Keratinocyte (primary cell): ENCODE results near the gene PTK7. TPM values are rescaled to one million over a fixed set of nuclear protein-coding genes. Genes with fewer than 3 reads are reported as not detected.

Experiments
- DNase-seq: peaks from one replicate; pipeline ENCODE4 v3.0.0-alpha.2; 2011; ENCODE audit warnings: low read depth, missing footprints, low spot score
- FAIRE-seq: peaks from 2 replicates; lab custom pipeline; 2011; peaks lifted over from hg19 to GRCh38; lab: Jason Lieb, UNC
- H2AFZ ChIP-seq: 2 replicates; pipeline ENCODE4 v1.6.0; 2012; ENCODE audit warnings: low read length, control low read depth, inconsistent platforms; ENCODE audit not compliant: control insufficient read depth
- H3K27ac ChIP-seq: 2 replicates; pipeline ENCODE4 v1.5.1; 2011; ENCODE audit warnings: low read length; ENCODE audit not compliant: control insufficient read depth, insufficient read depth
- H3K27me3 ChIP-seq: 3 replicates; pipeline ENCODE4 v1.6.0; 2011; ENCODE audit warnings: low read length; ENCODE audit not compliant: control insufficient read depth, insufficient read depth; ENCODE audit errors: extremely low read depth
- H3K36me3 ChIP-seq, 2 experiments: 2 replicates in 1 of 2; 3 replicates in 1 of 2; pipeline ENCODE4 v1.5.1; 2011; ENCODE audit warnings: low read length in 2 of 2, mild to moderate bottlenecking in 1 of 2; ENCODE audit not compliant: control insufficient read depth in 2 of 2, insufficient read depth in 2 of 2; ENCODE audit errors: extremely low read depth in 1 of 2
- H3K4me1 ChIP-seq: 3 replicates; pipeline ENCODE4 v1.5.1; 2011; ENCODE audit warnings: low read length; ENCODE audit not compliant: control insufficient read depth, insufficient read depth; ENCODE audit errors: extremely low read depth
- H3K4me2 ChIP-seq: 3 replicates; pipeline ENCODE4 v1.6.0; 2011; ENCODE audit warnings: low read depth, low read length; ENCODE audit not compliant: control insufficient read depth, insufficient read depth; ENCODE audit errors: extremely low read depth
- H3K4me3 ChIP-seq, 3 experiments: fragments of 200-600 bp in 1 of 3; sonication (generic) in 1 of 3; 2 replicates in 2 of 3; 3 replicates in 1 of 3; pipeline ENCODE4 v1.5.1; 2011 to 2016; ENCODE audit warnings: low read length in 3 of 3, mild to moderate bottlenecking in 3 of 3, control low read depth in 2 of 3, inconsistent platforms in 1 of 3, low read depth in 1 of 3, mixed read lengths in 1 of 3, mixed run types in 1 of 3, moderate library complexity in 1 of 3; ENCODE audit not compliant: control insufficient read depth in 2 of 3, insufficient read depth in 2 of 3; ENCODE audit errors: extremely low read depth in 1 of 3
- H3K79me2 ChIP-seq: 2 replicates; pipeline ENCODE4 v1.6.0; 2012; ENCODE audit warnings: low read length; ENCODE audit not compliant: control insufficient read depth, insufficient read depth
- H3K9ac ChIP-seq: 3 replicates; pipeline ENCODE4 v1.6.0; 2011; ENCODE audit warnings: low read length; ENCODE audit not compliant: control insufficient read depth, insufficient read depth; ENCODE audit errors: extremely low read depth
- H3K9me1 ChIP-seq: 3 replicates; pipeline ENCODE4 v1.6.0; 2011; ENCODE audit warnings: low read length; ENCODE audit not compliant: control insufficient read depth, insufficient read depth; ENCODE audit errors: extremely low read depth
- H3K9me3 ChIP-seq: 2 replicates; pipeline ENCODE4 v1.5.1; 2012; ENCODE audit warnings: low read depth, low read length; ENCODE audit not compliant: control insufficient read depth
- H4K20me1 ChIP-seq: 3 replicates; pipeline ENCODE4 v1.6.0; 2011; ENCODE audit warnings: low read length; ENCODE audit not compliant: control insufficient read depth, insufficient read depth; ENCODE audit errors: extremely low read depth
- CTCF ChIP-seq, 3 experiments: IDR thresholded peaks in 1 of 3; conservative IDR thresholded peaks in 1 of 3; optimal IDR thresholded peaks in 1 of 3; 2 replicates in 2 of 3; 3 replicates in 1 of 3; pipeline versions ENCODE3 to v1.5.1; 2011; ENCODE audit warnings: low read length in 3 of 3, mild to moderate bottlenecking in 3 of 3, moderate library complexity in 2 of 3, control low read depth in 1 of 3, inconsistent platforms in 1 of 3; ENCODE audit not compliant: insufficient read depth in 2 of 3; ENCODE audit errors: extremely low read depth in 1 of 3
- EZH2 ChIP-seq: IDR thresholded peaks from one replicate; pipeline ENCODE4 v1.6.1; 2012; ENCODE audit warnings: inconsistent platforms, mild to moderate bottlenecking, low read length, moderate library complexity
- dilution Hi-C: fragments of 300-500 bp; cut with MboI; formaldehyde crosslinking; loops from one replicate; pipeline ENCODE4 v1.7.0; 2020; ENCODE audit warnings: low sequenced_read_pairs; ENCODE audit not compliant: extremely low pct_ligation_motif_present
- polyA plus RNA-seq, 5 experiments: library from polyadenylated mRNA; depleted of rRNA in 3 of 5; stranded (reverse) in 3 of 5; stranded (forward) in 1 of 5; unstranded in 1 of 5; fragments of >200 nt; gene quantifications; 1 replicate in 1 of 5; 2 replicates in 3 of 5; 3 replicates in 1 of 5; pipeline versions ENCODE4 v1.2.1 to v1.2.3, GENCODE V29; 2011 to 2012; ENCODE audit warnings: missing spikeins in 2 of 5, low read depth in 1 of 5, low replicate concordance in 1 of 5

PTK7 gene
- polyA plus RNA-seq, 1 donor (not counting 4 experiments of a cell fraction or from before 2014, with no cell fraction given), result 58.8 TPM

GRCh38 chr6:43183441-43183840, 107.3 kb downstream of the PTK7 start:
- Histone ChIP-seq H3K4me1 (peaks cover 41% of the 10 kb centered on the region), H3K27ac (no peak overlapping the region), H3K9me1 (peaks cover 6% of the 10 kb centered on the region), H3K9ac (no peak overlapping the region), H3K4me3 (no peak overlapping the region), H2AFZ (no peak overlapping the region), H3K9me3 (no peaks in the 10 kb centered on the region), H4K20me1 (no peaks in the 10 kb centered on the region), H3K79me2 (peaks cover 20% of the 10 kb centered on the region), H3K36me3 (peaks cover 15 to 33% of the 10 kb centered on the region in 2 experiments), H3K4me2 (peak overlapping the region; percentile 97), H3K27me3 (no peaks in the 10 kb centered on the region)
- no peak for DNase-seq
- FAIRE-seq, result no peak
- no peak for TF ChIP-seq EZH2
- no peak for TF ChIP-seq CTCF (optimal IDR thresholded peaks at IDR 0.05 in 1 of 3, IDR thresholded peaks at IDR 0.05 in 1 of 3, conservative IDR thresholded peaks at IDR 0.05 in 1 of 3; ENCODE audit: extremely low read depth in 1 of 3, insufficient read depth in 2 of 3, low read length in 3 of 3)
- dilution Hi-C loops, result no loop called here

DNA sequence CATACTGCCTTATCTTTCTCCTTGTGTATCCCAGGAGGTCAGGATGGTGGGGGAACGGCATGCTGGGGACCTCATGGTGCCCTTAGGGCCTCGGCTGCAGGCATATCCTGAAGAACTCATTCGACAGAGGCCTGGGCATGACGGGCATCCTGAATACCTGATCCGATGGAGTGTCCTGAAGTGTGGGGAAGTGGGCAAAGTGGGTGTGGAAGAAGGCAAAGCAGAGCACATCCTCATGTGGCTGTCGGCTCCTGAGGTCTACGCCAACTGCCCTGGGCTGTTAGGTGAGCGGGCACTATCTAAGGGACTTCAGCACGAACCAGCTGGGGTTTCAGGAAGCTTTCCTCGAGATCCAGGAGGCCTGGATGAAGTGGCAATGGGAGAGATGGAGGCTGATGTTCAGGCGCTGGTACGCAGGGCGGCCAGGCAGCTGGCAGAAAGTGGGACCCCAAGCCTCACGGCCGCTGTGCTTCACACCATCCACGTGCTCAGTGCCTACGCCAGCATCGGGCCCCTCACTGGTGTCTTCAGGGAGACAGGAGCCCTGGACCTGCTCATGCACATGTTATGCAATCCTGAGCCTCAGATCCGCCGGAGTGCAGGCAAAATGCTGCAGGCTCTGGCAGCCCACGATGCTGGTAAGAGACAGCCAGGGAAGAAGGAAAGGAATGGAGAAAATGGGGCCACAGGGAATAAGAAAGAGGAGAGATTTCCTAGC, 108.3 kb downstream of the PTK7 start:
- Histone ChIP-seq H3K27me3 (no peaks in the 10 kb centered on the region), H3K9ac (no peak overlapping the region), H3K4me3 (no peak overlapping the region), H3K4me1 (peaks cover 41% of the 10 kb centered on the region), H3K27ac (no peak overlapping the region), H3K9me3 (no peaks in the 10 kb centered on the region), H3K9me1 (peaks cover 6% of the 10 kb centered on the region), H4K20me1 (no peaks in the 10 kb centered on the region), H3K79me2 (peaks cover 24% of the 10 kb centered on the region), H2AFZ (no peak overlapping the region), H3K4me2 (no peak overlapping the region), H3K36me3 (peaks cover 5 to 26% of the 10 kb centered on the region in 2 experiments)
- no peak for FAIRE-seq
- no peak for DNase-seq
- dilution Hi-C loops, result no loop called here
- no peak for TF ChIP-seq EZH2
- no peak for TF ChIP-seq CTCF (optimal IDR thresholded peaks at IDR 0.05 in 1 of 3, IDR thresholded peaks at IDR 0.05 in 1 of 3, conservative IDR thresholded peaks at IDR 0.05 in 1 of 3; ENCODE audit: extremely low read depth in 1 of 3, insufficient read depth in 2 of 3, low read length in 3 of 3)
